ENCODE measurements around the gene NR2F6.
"Not testable (repeated sequence)": the region's sequence is repeated elsewhere in the genome, so short reads cannot be mapped to it uniquely, and the experiment has no call there.

The NR2F6 gene

GRCh38 chr19:17200408-17201079, 45.2 kb downstream of the NR2F6 start:
- Mint-ChIP-seq H3K9me3 (no peaks in the 10 kb centered on the region), H3K36me3 (ENCODE audit: low read depth) (peaks cover 100% of the 10 kb centered on the region), H3K4me1 (ENCODE audit: low read depth) (peaks cover 7% of the 10 kb centered on the region), H3K27ac (no peak overlapping the region), H3K4me3 (no peak overlapping the region), H3K27me3 (no peaks in the 10 kb centered on the region)
- intact Hi-C loops (cut with micrococcal nuclease) = no loop called here

- Mint-ChIP-seq H3K36me3 (ENCODE audit: low read depth) (peaks cover 100% of the 10 kb centered on the region), H3K9me3 (no peaks in the 10 kb centered on the region), H3K27ac (no peak overlapping the region), H3K4me1 (ENCODE audit: low read depth) (peaks cover 7% of the 10 kb centered on the region), H3K4me3 (no peak overlapping the region), H3K27me3 (no peaks in the 10 kb centered on the region)
- intact Hi-C loops (cut with micrococcal nuclease) = no loop called here
These were observed 48.1 kb downstream of the NR2F6 start for GRCh38 chr19:17197666-17198065.

GRCh38 chr19:17196610-17197009, 49.1 kb downstream of the NR2F6 start:
- no peaks in the 10 kb centered on the region for H3K9me3 Mint-ChIP-seq
- no peak overlapping the region for H3K27ac Mint-ChIP-seq
- H3K4me1 Mint-ChIP-seq (ENCODE audit: low read depth) = peaks cover 7% of the 10 kb centered on the region
- intact Hi-C loops (cut with micrococcal nuclease) = no loop called here
- no peaks in the 10 kb centered on the region for H3K27me3 Mint-ChIP-seq
- no peak overlapping the region for H3K4me3 Mint-ChIP-seq
- peaks cover 100% of the 10 kb centered on the region for H3K36me3 Mint-ChIP-seq (ENCODE audit: low read depth)

GRCh38 chr19:17195106-17195505, 50.6 kb downstream of the NR2F6 start:
- H3K27me3 Mint-ChIP-seq = no peaks in the 10 kb centered on the region
- no peak overlapping the region for H3K27ac Mint-ChIP-seq
- H3K9me3 Mint-ChIP-seq = no peaks in the 10 kb centered on the region
- H3K4me3 Mint-ChIP-seq = no peak overlapping the region
- peaks cover 7% of the 10 kb centered on the region for H3K4me1 Mint-ChIP-seq (ENCODE audit: low read depth)
- intact Hi-C loops (cut with micrococcal nuclease) = no loop called here
- H3K36me3 Mint-ChIP-seq (ENCODE audit: low read depth) = peaks cover 100% of the 10 kb centered on the region

GRCh38 chr19:17194608-17195007, 51.1 kb downstream of the NR2F6 start:
- Mint-ChIP-seq H3K36me3 (ENCODE audit: low read depth) (peaks cover 100% of the 10 kb centered on the region), H3K27me3 (no peaks in the 10 kb centered on the region), H3K4me1 (ENCODE audit: low read depth) (peaks cover 7% of the 10 kb centered on the region), H3K9me3 (no peaks in the 10 kb centered on the region), H3K4me3 (no peak overlapping the region), H3K27ac (no peak overlapping the region)
- intact Hi-C loops (cut with micrococcal nuclease) = no loop called here

GRCh38 chr19:17192751-17193150, 53.0 kb downstream of the NR2F6 start:
- H3K27ac Mint-ChIP-seq = no peak overlapping the region

GRCh38 chr19:17191736-17192135, 54.0 kb downstream of the NR2F6 start:
- H3K9me3 Mint-ChIP-seq; H3K27ac Mint-ChIP-seq; intact Hi-C loops (cut with micrococcal nuclease); H3K27me3 Mint-ChIP-seq; H3K4me3 Mint-ChIP-seq; H3K4me1 Mint-ChIP-seq (ENCODE audit: low read depth): not testable (repeated sequence)
- H3K36me3 Mint-ChIP-seq (ENCODE audit: low read depth) = peaks cover 100% of the 10 kb centered on the region

More at GRCh38 chr19:17192751-17193150, 53.0 kb downstream of the NR2F6 start:
- Mint-ChIP-seq H3K4me1 (ENCODE audit: low read depth) (peaks cover 7% of the 10 kb centered on the region), H3K27me3 (no peaks in the 10 kb centered on the region), H3K4me3 (no peak overlapping the region), H3K36me3 (ENCODE audit: low read depth) (peaks cover 100% of the 10 kb centered on the region), H3K9me3 (no peaks in the 10 kb centered on the region)
- intact Hi-C loops (cut with micrococcal nuclease) = no loop called here

- Mint-ChIP-seq H3K27me3 (no peaks in the 10 kb centered on the region), H3K4me1 (ENCODE audit: low read depth) (peaks cover 39% of the 10 kb centered on the region), H3K27ac (no peak overlapping the region), H3K36me3 (ENCODE audit: low read depth) (peaks cover 94% of the 10 kb centered on the region), H3K9me3 (no peaks in the 10 kb centered on the region), H3K4me3 (no peak overlapping the region)
- intact Hi-C loops (cut with micrococcal nuclease) = loop anchor here (10.0 kb wide), 1 partner anchor 111 kb away; the partner anchor contains the start of genes HAUS8 and MYO9B
These were observed 60.1 kb downstream of the NR2F6 start for GRCh38 chr19:17185590-17185989.

- intact Hi-C loops (cut with micrococcal nuclease) = loop anchor here (10.0 kb wide), 1 partner anchor 110 kb away; the partner anchor contains the start of genes HAUS8 and MYO9B
These were observed 61.3 kb downstream of the NR2F6 start for GRCh38 chr19:17184371-17184841.

GRCh38 chr19:17183858-17184321, 61.8 kb downstream of the NR2F6 start:
- H3K9me3 Mint-ChIP-seq = no peaks in the 10 kb centered on the region
- peaks cover 92% of the 10 kb centered on the region for H3K36me3 Mint-ChIP-seq (ENCODE audit: low read depth)
- H3K27me3 Mint-ChIP-seq = no peaks in the 10 kb centered on the region
- peak overlapping the region; percentile 77 for H3K27ac Mint-ChIP-seq
- intact Hi-C loops (cut with micrococcal nuclease) = loop anchor here (10.0 kb wide), 1 partner anchor 109 kb away; the partner anchor contains the start of genes HAUS8 and MYO9B
- peaks cover 39% of the 10 kb centered on the region for H3K4me1 Mint-ChIP-seq (ENCODE audit: low read depth)
- peak overlapping the region; percentile 62 for H3K4me3 Mint-ChIP-seq

More at GRCh38 chr19:17184371-17184841, 61.3 kb downstream of the NR2F6 start:
- H3K4me1 Mint-ChIP-seq (ENCODE audit: low read depth) = peaks cover 39% of the 10 kb centered on the region
- H3K9me3 Mint-ChIP-seq = no peaks in the 10 kb centered on the region
- peak overlapping the region; percentile 62 for H3K4me3 Mint-ChIP-seq
- H3K27me3 Mint-ChIP-seq = no peaks in the 10 kb centered on the region
- H3K36me3 Mint-ChIP-seq (ENCODE audit: low read depth) = peaks cover 92% of the 10 kb centered on the region
- peak overlapping the region; percentile 77 for H3K27ac Mint-ChIP-seq

- Mint-ChIP-seq H3K9me3 (no peaks in the 10 kb centered on the region), H3K4me1 (ENCODE audit: low read depth) (peaks cover 39% of the 10 kb centered on the region), H3K27me3 (no peaks in the 10 kb centered on the region), H3K4me3 (peak overlapping the region; percentile 62), H3K36me3 (ENCODE audit: low read depth) (peaks cover 92% of the 10 kb centered on the region), H3K27ac (peak overlapping the region; percentile 77)
- intact Hi-C loops (cut with micrococcal nuclease) = loop anchor here (10.0 kb wide), 1 partner anchor 109 kb away; the partner anchor contains the start of genes HAUS8 and MYO9B
These were observed 62.4 kb downstream of the NR2F6 start for GRCh38 chr19:17183271-17183761.
